K562 (cell line): Measurements from ENCODE around the gene NUP160. TPM values are rescaled to one million over a fixed set of nuclear protein-coding genes. Genes with fewer than 3 reads are reported as not detected.

Experiments
- ATAC-seq: fragments of 200-7000 bp; cut with Tn5 transposase; 3 replicates; pipeline ENCODE4 v1.9.1; 2020; ENCODE audit warnings: moderate library complexity
- BruUV-seq: library from RNA; stranded (reverse); fragments of 400-500 nt; replicated peaks from 2 replicates; lab custom pipeline; 2021; lab: Mats Ljungman, UMichigan
- CTCF ChIA-PET: fragments of 300-600 bp; formaldehyde crosslinking; extraction: SDS; loops from one replicate; lab custom pipeline; 2021; ENCODE audit warnings: low intra/inter-chr PET ratio; lab: Yijun Ruan, JAX
- POLR2A ChIA-PET: fragments of 300-600, 350-650 bp; sonication (Branson Sonifier 250); formaldehyde crosslinking; extraction: SDS; loops from one replicate; lab custom pipeline; 2021; ENCODE audit warnings: antibody characterized with exemption, inconsistent platforms; lab: Yijun Ruan, JAX
- DNase-seq, 4 experiments: peaks; one replicate each; pipeline versions ENCODE4 v3.0.0 to v3.0.0-alpha.2; 2011 to 2018; ENCODE audit warnings: low spot score in 3 of 4, mixed read lengths in 3 of 4; ENCODE audit errors: extremely low read depth in 1 of 4
- FAIRE-seq: peaks from 2 replicates; lab custom pipeline; 2011; peaks lifted over from hg19 to GRCh38; lab: Jason Lieb, UNC
- H2AFZ ChIP-seq: 2 replicates; pipeline ENCODE4 v1.6.0; 2011; ENCODE audit warnings: low read depth, low read length, control low read depth, inconsistent platforms
- H3K27ac ChIP-seq: fragments of 200-600 bp; 3 replicates; pipeline ENCODE4 v1.8.0; 2011; ENCODE audit warnings: low read depth, mild to moderate bottlenecking, control low read depth, inconsistent platforms, low read length, moderate library complexity, mixed read lengths; ENCODE audit errors: extremely low read depth
- H3K27me3 ChIP-seq, 2 experiments: fragments of 300-600 bp in 1 of 2; 2 replicates in 1 of 2; 3 replicates in 1 of 2; pipeline versions ENCODE4 v1.6.0 to v1.8.0; 2011; ENCODE audit warnings: inconsistent platforms in 2 of 2, low read length in 2 of 2, mild to moderate bottlenecking in 1 of 2, mixed read lengths in 1 of 2, moderate library complexity in 1 of 2; ENCODE audit not compliant: control insufficient read depth in 2 of 2, insufficient read depth in 2 of 2
- H3K36me3 ChIP-seq: fragments of 300-600 bp; 3 replicates; pipeline ENCODE4 v1.8.0; 2011; ENCODE audit warnings: mild to moderate bottlenecking, low read length, inconsistent platforms; ENCODE audit not compliant: control insufficient read depth, insufficient read depth
- H3K4me1 ChIP-seq, 2 experiments: fragments of 200-600 bp in 1 of 2; replicated peaks in 1 of 2; 2 replicates in 1 of 2; 3 replicates in 1 of 2; pipeline versions ENCODE4 v1.5.1 to v1.8.0; 2011; ENCODE audit warnings: inconsistent platforms in 2 of 2, low read length in 2 of 2, mild to moderate bottlenecking in 1 of 2, mixed read lengths in 1 of 2, moderate library complexity in 1 of 2; ENCODE audit not compliant: control insufficient read depth in 2 of 2, insufficient read depth in 2 of 2
- H3K4me2 ChIP-seq: 2 replicates; pipeline ENCODE4 v1.6.1; 2011; ENCODE audit warnings: low read length, control low read depth, inconsistent platforms, mixed read lengths; ENCODE audit not compliant: insufficient read depth
- H3K4me3 ChIP-seq: fragments of 200-600 bp; sonication (generic), shearing (Covaris generic); 2 replicates; pipeline ENCODE4 v1.5.1; 2016; ENCODE audit warnings: control low read depth, inconsistent platforms
- H3K79me2 ChIP-seq: fragments of 200-600 bp; 3 replicates; pipeline ENCODE4 v1.8.0; 2011; ENCODE audit warnings: low read length, inconsistent platforms; ENCODE audit not compliant: control insufficient read depth, insufficient read depth
- H3K9ac ChIP-seq, 2 experiments: 2 replicates each; pipeline versions ENCODE4 v1.6.0 to v1.6.1; 2011; ENCODE audit warnings: low read depth in 2 of 2, low read length in 2 of 2, control low read depth in 1 of 2, inconsistent platforms in 1 of 2, mild to moderate bottlenecking in 1 of 2, mixed read lengths in 1 of 2; ENCODE audit not compliant: insufficient read depth in 1 of 2
- H3K9me1 ChIP-seq: one replicate; pipeline ENCODE4 v1.6.0; 2011; ENCODE audit warnings: inconsistent platforms, mild to moderate bottlenecking, low read length, moderate library complexity; ENCODE audit not compliant: control insufficient read depth, insufficient read depth
- H3K9me3 ChIP-seq: replicated peaks from 2 replicates; pipeline ENCODE4 v1.5.1; 2011; ENCODE audit warnings: low read depth, low read length, inconsistent platforms; ENCODE audit not compliant: control insufficient read depth, insufficient read depth
- H4K20me1 ChIP-seq: replicated peaks from 2 replicates; pipeline ENCODE4 v1.6.1; 2011; ENCODE audit warnings: low read length, inconsistent platforms, mixed read lengths; ENCODE audit not compliant: control insufficient read depth, insufficient read depth
- C11orf30 ChIP-seq: fragments of 450-650 bp; IDR thresholded peaks from 2 replicates; pipeline ENCODE4 v1.6.1; 2016; ENCODE audit warnings: low read depth, mild to moderate bottlenecking
- HMBOX1 ChIP-seq: sonication (generic); IDR thresholded peaks from 2 replicates; pipeline ENCODE4 v1.6.1; 2016
- PREB ChIP-seq: sonication (generic); formaldehyde crosslinking; IDR thresholded peaks from 2 replicates; pipeline ENCODE4 v1.8.1; 2023; ENCODE audit warnings: mild to moderate bottlenecking, missing genetic modification reagents
- PTBP1 ChIP-seq: fragments of 200-400 bp; formaldehyde crosslinking; IDR thresholded peaks from 2 replicates; pipeline ENCODE4 v1.6.1; 2017; ENCODE audit warnings: low read depth, low read length
- ZNF316 ChIP-seq: fragments of 450-650 bp; IDR thresholded peaks from 2 replicates; pipeline ENCODE4 v1.6.1; 2016
- ZSCAN32 ChIP-seq: fragments of 450-650 bp; formaldehyde crosslinking; IDR thresholded peaks from 2 replicates; pipeline ENCODE4 v1.4.0; 2020; ENCODE audit warnings: mild to moderate bottlenecking, moderate library complexity
- WGBS: fragments of 100-300 bp; shearing (Covaris generic); methylation state at CpG from one replicate; pipeline ENCODE4 v1.1.6; 2016; ENCODE audit warnings: low coverage, mixed read lengths; ENCODE audit not compliant: insufficient coverage; ENCODE audit errors: missing lambda C conversion rate; 5-methylcytosine and 5-hydroxymethylcytosine counted together
- in situ Hi-C: fragments of 300-500 bp; cut with MboI; formaldehyde crosslinking; loops from 4 replicates; pipeline ENCODE4 v1.15.0; 2018; ENCODE audit warnings: inconsistent platforms, mixed read lengths
- intact Hi-C: fragments of 100-400 bp; cut with micrococcal nuclease; formaldehyde crosslinking; loops from 2 replicates; pipeline ENCODE4 v1.14.2; 2022
- polyA plus RNA-seq, 8 experiments: library from polyadenylated mRNA; depleted of rRNA in 4 of 8; stranded (reverse) in 5 of 8; unstranded in 3 of 8; fragments of >200 nt; fragmentation: Nextera tagmentation in 2 of 8; fragmentation: Illumina TruSeq in 1 of 8; extraction: Ambion mirVana in 2 of 8; extraction: Trizol in 1 of 8; gene quantifications; 2 replicates each; pipeline versions ENCODE4 v1.2.1 to v1.2.3, GENCODE V29; 2011 to 2014; ENCODE audit warnings: inconsistent platforms in 1 of 8, missing spikeins in 1 of 8
- total RNA-seq, 7 experiments: library from RNA; depleted of rRNA in 6 of 7; stranded (reverse); fragments of >200 nt in 6 of 7; fragmentation: Illumina TruSeq in 2 of 7; extraction: Trizol in 2 of 7; gene quantifications; 2 replicates each; pipeline versions ENCODE4 v1.2.1 to v1.2.3, GENCODE V29; 2011 to 2021; ENCODE audit warnings: low replicate concordance in 1 of 7

NUP160 gene
- total and polyA plus RNA-seq, 9 of the 15 experiments (the other 6 are each of a cell fraction or from before 2014, with no cell fraction given): 41.5 to 112 (median 65.0) TPM

GRCh38 chr11:47828284-47828683 is 19.9 kb downstream of the NUP160 start:
- Histone ChIP-seq H3K4me1 (no peaks in the 10 kb centered on the region), H3K4me2 (no peak overlapping the region), H3K36me3 (peaks cover 80% of the 10 kb centered on the region; the same call in 2 of the 3 replicates), H3K27ac (no peak overlapping the region), H4K20me1 (0 out of 2 replicates have a peak, but pooled peaks cover 3% of the 10 kb centered on the region), H3K9ac (no peak overlapping the region), H3K9me1 (no peaks in the 10 kb centered on the region), H3K9me3 (no peaks in the 10 kb centered on the region), H3K79me2 (peaks cover 57% of the 10 kb centered on the region), H3K27me3 (no peaks in the 10 kb centered on the region), H3K4me3 (no peak overlapping the region), H2AFZ (no peak overlapping the region)
- in situ Hi-C loops (no loop called here), intact Hi-C loops (no loop called here)
- BruUV-seq: no TSS peak
- DNase-seq (no peak), FAIRE-seq (no peak), ATAC-seq (no peak)
- 35% methylated on average over 1 of the region's 1 CpG for WGBS
- POLR2A ChIA-PET: interaction anchor here (0.6 to 1.1 kb wide), 3 partner anchors 10 to 273 kb away, joined by 3 to 4 read pairs (median 3); partner anchors contain the start of gene MTCH2
- CTCF ChIA-PET: no interaction called here
- no peak for TF ChIP-seq PTBP1
- no peak for TF ChIP-seq ZSCAN32 (CRISPR knock-in tag)
- peak; percentile 43; the same call in 1 of the 2 replicates for TF ChIP-seq C11orf30
- no peak for TF ChIP-seq PREB
- no peak for TF ChIP-seq HMBOX1
- TF ChIP-seq ZNF316: peak; percentile 62
